ENCODE results near the gene PHC2.

PHC2 gene

GRCh38 chr1:33288976-33289857, 141.7 kb downstream of the PHC2 start:
- H3K4me3 ChIP-seq (replicated peaks in 1 of 2; ENCODE audit: low read depth in 2 of 2, low read length in 2 of 2): no peak overlapping the region
- no peak for DNase-seq (ENCODE audit: low read depth in 2 of 2)
- no peak for TF ChIP-seq CTCF (IDR thresholded peaks at IDR 0.05; ENCODE audit: low read depth, low read length)

GRCh38 chr1:33287317-33287716, 143.6 kb downstream of the PHC2 start:
- TF ChIP-seq CTCF (IDR thresholded peaks at IDR 0.05; ENCODE audit: low read depth, low read length): no peak
- DNase-seq (ENCODE audit: low read depth in 2 of 2): no peak

GRCh38 chr1:33286451-33287185, 144.3 kb downstream of the PHC2 start:
- DNase-seq (ENCODE audit: low read depth in 2 of 2): no peak
- TF ChIP-seq CTCF (IDR thresholded peaks at IDR 0.05; ENCODE audit: low read depth, low read length): no peak
- H3K4me3 ChIP-seq (replicated peaks in 1 of 2; ENCODE audit: low read depth in 2 of 2, low read length in 2 of 2): no peak overlapping the region

More at GRCh38 chr1:33287317-33287716, 143.6 kb downstream of the PHC2 start:
- H3K4me3 ChIP-seq (replicated peaks in 1 of 2; ENCODE audit: low read depth in 2 of 2, low read length in 2 of 2): no peak overlapping the region

- TF ChIP-seq CTCF (IDR thresholded peaks at IDR 0.05; ENCODE audit: low read depth, low read length): no peak
- H3K4me3 ChIP-seq (replicated peaks in 1 of 2; ENCODE audit: low read depth in 2 of 2, low read length in 2 of 2): no peak overlapping the region
- no peak for DNase-seq (ENCODE audit: low read depth in 2 of 2)
Observed at GRCh38 chr1:33284049-33284448, 146.8 kb downstream of the PHC2 start.

- no peak for TF ChIP-seq CTCF (IDR thresholded peaks at IDR 0.05; ENCODE audit: low read depth, low read length)
- no peak overlapping the region for H3K4me3 ChIP-seq (replicated peaks in 1 of 2; ENCODE audit: low read depth in 2 of 2, low read length in 2 of 2)
- no peak for DNase-seq (ENCODE audit: low read depth in 2 of 2)
Observed at GRCh38 chr1:33282791-33283190, 148.1 kb downstream of the PHC2 start.

GRCh38 chr1:33281554-33282303, 149.2 kb downstream of the PHC2 start:
- no peak for TF ChIP-seq CTCF (IDR thresholded peaks at IDR 0.05; ENCODE audit: low read depth, low read length)
- no peak for DNase-seq (ENCODE audit: low read depth in 2 of 2)

More at GRCh38 chr1:33281554-33282303, 149.2 kb downstream of the PHC2 start:
- H3K4me3 ChIP-seq (replicated peaks in 1 of 2; ENCODE audit: low read depth in 2 of 2, low read length in 2 of 2): no peak overlapping the region
